CD4-positive, alpha-beta T cell (primary cell): ENCODE measurements around the gene FLT3LG. TPM values are rescaled to one million over a fixed set of nuclear protein-coding genes. Genes with fewer than 3 reads are reported as not detected.

Experiments used
- ATAC-seq: fragments of 200-7000 bp; cut with Tn5 transposase; one replicate; pipeline ENCODE4 v1.10.0; 2022; ENCODE audit warnings: mild to moderate bottlenecking; ENCODE audit not compliant: poor library complexity
- CTCF ChIA-PET: fragments of 350-600 bp; sonication (Branson Sonifier 250); formaldehyde crosslinking; loops from one replicate; lab custom pipeline; 2021; ENCODE audit warnings: antibody characterized with exemption, inconsistent platforms; lab: Charles Lee
- POLR2A ChIA-PET: fragments of 350-600 bp; sonication (Branson Sonifier 250); formaldehyde crosslinking; loops from one replicate; lab custom pipeline; 2021; ENCODE audit warnings: antibody characterized with exemption, inconsistent platforms; lab: Charles Lee
- DNase-seq, 14 experiments: peaks; one replicate each; pipeline ENCODE4 v3.0.0-alpha.2; 2013 to 2020; ENCODE audit warnings: mixed read lengths in 2 of 14
- H3K27ac ChIP-seq, 2 donors: one replicate each; pipeline versions ENCODE4 v1.5.1 to v1.7.0; 2013; ENCODE audit warnings: low read length in 2 of 2, low read depth in 1 of 2, mild to moderate bottlenecking in 1 of 2
- H3K27me3 ChIP-seq, 2 experiments: 1 replicate in 1 of 2; 2 replicates in 1 of 2; pipeline versions ENCODE4 v1.6.1 to v1.7.0; 2013; ENCODE audit warnings: low read length in 2 of 2, control low read depth in 1 of 2, mild to moderate bottlenecking in 1 of 2, moderate library complexity in 1 of 2; ENCODE audit not compliant: insufficient read depth in 2 of 2, control insufficient read depth in 1 of 2
- H3K36me3 ChIP-seq: one replicate; pipeline ENCODE4 v1.6.1; 2013; ENCODE audit warnings: low read length, control low read depth; ENCODE audit not compliant: insufficient read depth
- H3K4me1 ChIP-seq: one replicate; pipeline ENCODE4 v1.6.1; 2013; ENCODE audit warnings: low read length, control low read depth; ENCODE audit not compliant: insufficient read depth
- H3K4me3 ChIP-seq: one replicate; pipeline ENCODE4 v1.5.1; 2013; ENCODE audit warnings: mild to moderate bottlenecking, low read length, moderate library complexity
- H3K9me3 ChIP-seq, 2 experiments: 1 replicate in 1 of 2; 2 replicates in 1 of 2; pipeline versions ENCODE4 v1.6.1 to v1.7.0; 2013; ENCODE audit warnings: low read length in 2 of 2, mild to moderate bottlenecking in 2 of 2, control low read depth in 1 of 2, moderate library complexity in 1 of 2; ENCODE audit not compliant: control insufficient read depth in 1 of 2, insufficient read depth in 1 of 2
- H3K27ac Mint-ChIP-seq: one replicate; pipeline ENCODE4 v1.8.0; 2020; ENCODE audit warnings: mixed read lengths
- H3K27me3 Mint-ChIP-seq: one replicate; pipeline ENCODE4 v1.8.0; 2021; ENCODE audit warnings: mixed read lengths
- H3K36me3 Mint-ChIP-seq: one replicate; pipeline ENCODE4 v1.8.0; 2021; ENCODE audit warnings: low read depth, mixed read lengths
- H3K4me1 Mint-ChIP-seq: one replicate; pipeline ENCODE4 v1.8.0; 2021; ENCODE audit warnings: low read depth, mixed read lengths
- H3K4me3 Mint-ChIP-seq: one replicate; pipeline ENCODE4 v1.8.0; 2020; ENCODE audit warnings: mild to moderate bottlenecking, mixed read lengths
- H3K9me3 Mint-ChIP-seq: one replicate; pipeline ENCODE4 v1.8.0; 2020; ENCODE audit warnings: mixed read lengths
- intact Hi-C, 2 experiments: fragments of 100-400 bp; cut with DNase I in 1 of 2; cut with micrococcal nuclease in 1 of 2; formaldehyde crosslinking; loops; one replicate each; pipeline versions ENCODE4 v1.15.1 to v1.9.0; 2023 to 2025; cut with DNase I, micrococcal nuclease
- total RNA-seq, 174 experiments: library from RNA in 2 of 174; stranded (reverse) in 2 of 174; gene quantifications; one replicate each; pipeline ENCODE4 v1.2.3 and lab custom pipeline; 2021 to 2026
- TF ChIP-seq, protein P1 (sequence below): fragments of 200-600 bp; IDR thresholded peaks from one replicate; pipeline ENCODE4 v1.8.0; 2022; ENCODE audit warnings: antibody characterized with exemption, mild to moderate bottlenecking

Gene FLT3LG
- total RNA-seq, 2 experiments from 2014 or later, result 311 to 325 TPM

DNA sequence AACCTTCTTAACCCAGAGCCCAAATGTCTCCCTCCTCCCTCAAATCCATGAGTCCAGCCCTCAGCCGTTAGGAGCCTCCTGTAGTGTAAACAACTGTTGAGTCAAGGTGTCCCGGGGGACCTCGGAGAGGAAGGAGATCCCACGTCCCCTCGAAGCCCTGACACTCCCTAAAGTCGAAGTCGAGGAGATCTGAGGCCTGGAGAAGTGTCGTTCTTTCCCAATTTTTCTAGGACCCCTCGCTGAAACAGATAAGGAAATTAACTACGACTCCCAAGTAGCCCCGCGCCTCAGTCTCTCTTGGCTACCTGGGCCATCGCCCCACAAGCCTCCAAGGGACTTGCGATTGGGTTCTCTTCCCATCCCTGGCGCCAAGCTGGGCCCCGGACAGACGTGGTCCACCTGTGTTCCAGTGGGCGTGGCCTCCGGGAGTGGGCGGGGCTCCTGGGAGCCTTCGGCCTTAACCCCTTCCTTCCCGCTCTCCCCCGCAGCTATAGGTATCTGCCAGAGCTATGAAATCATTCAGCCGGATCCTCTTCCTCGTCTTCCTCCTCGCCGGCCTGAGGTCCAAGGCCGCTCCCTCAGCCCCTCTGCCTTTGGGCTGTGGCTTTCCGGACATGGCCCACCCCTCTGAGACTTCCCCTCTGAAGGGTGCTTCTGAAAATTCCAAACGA lies 48.0 kb upstream of the FLT3LG start:
- Histone ChIP-seq H3K36me3 (no peaks in the 10 kb centered on the region), H3K4me1 (peaks cover 67% of the 10 kb centered on the region), H3K27me3 (peaks cover 88 to 98% of the 10 kb centered on the region in 2 experiments), H3K27ac (no peak overlapping the region), H3K4me3 (no peak overlapping the region), H3K9me3 (peaks cover 0 to 39% of the 10 kb centered on the region in 2 experiments)
- TF ChIP-seq, protein P1, sequence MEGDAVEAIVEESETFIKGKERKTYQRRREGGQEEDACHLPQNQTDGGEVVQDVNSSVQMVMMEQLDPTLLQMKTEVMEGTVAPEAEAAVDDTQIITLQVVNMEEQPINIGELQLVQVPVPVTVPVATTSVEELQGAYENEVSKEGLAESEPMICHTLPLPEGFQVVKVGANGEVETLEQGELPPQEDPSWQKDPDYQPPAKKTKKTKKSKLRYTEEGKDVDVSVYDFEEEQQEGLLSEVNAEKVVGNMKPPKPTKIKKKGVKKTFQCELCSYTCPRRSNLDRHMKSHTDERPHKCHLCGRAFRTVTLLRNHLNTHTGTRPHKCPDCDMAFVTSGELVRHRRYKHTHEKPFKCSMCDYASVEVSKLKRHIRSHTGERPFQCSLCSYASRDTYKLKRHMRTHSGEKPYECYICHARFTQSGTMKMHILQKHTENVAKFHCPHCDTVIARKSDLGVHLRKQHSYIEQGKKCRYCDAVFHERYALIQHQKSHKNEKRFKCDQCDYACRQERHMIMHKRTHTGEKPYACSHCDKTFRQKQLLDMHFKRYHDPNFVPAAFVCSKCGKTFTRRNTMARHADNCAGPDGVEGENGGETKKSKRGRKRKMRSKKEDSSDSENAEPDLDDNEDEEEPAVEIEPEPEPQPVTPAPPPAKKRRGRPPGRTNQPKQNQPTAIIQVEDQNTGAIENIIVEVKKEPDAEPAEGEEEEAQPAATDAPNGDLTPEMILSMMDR, result no peak
- DNase-seq (peak in 1 of 14 experiments; percentile 44), ATAC-seq (no peak)
- Mint-ChIP-seq H3K9me3 (no peaks in the 10 kb centered on the region), H3K27ac (no peak overlapping the region), H3K27me3 (peaks cover 95% of the 10 kb centered on the region), H3K36me3 (no peaks in the 10 kb centered on the region), H3K4me1 (peaks cover 78% of the 10 kb centered on the region), H3K4me3 (no peak overlapping the region)
- intact Hi-C loops, result no loop called here
- ChIA-PET POLR2A (interaction anchor here (1.3 to 1.7 kb wide), 2 partner anchors 10 to 28 kb away, joined by 4 to 6 read pairs; no protein-coding TSS in a partner anchor), CTCF (interaction anchor here (0.6 to 1.3 kb wide), 3 partner anchors 18 to 45 kb away, joined by 3 to 5 read pairs (median 3); no protein-coding TSS in a partner anchor)

DNA sequence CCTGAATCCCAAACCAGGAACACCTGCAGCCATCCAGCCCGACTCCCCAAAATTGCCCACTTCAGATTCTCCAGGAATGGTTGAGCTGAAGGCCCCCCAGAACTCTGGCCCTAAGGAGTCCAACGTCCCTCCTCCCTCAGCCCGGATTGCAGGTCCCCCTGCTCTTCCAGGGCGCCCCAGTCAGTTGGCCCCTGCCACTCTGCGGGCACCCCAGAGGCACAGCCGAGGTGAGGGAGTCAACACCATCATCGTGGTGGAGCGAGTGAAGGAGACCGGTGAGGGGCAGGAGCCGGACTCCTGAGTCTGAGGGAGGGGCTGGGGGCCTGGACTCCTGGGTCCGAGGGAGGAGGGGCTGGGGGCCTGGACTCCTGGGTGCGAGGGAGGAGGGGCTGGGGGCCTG lies 46.7 kb upstream of the FLT3LG start:
- DNase-seq (no peak), ATAC-seq (no peak)
- H3K27me3 Mint-ChIP-seq, result peaks cover 97% of the 10 kb centered on the region
- intact Hi-C loops, result no loop called here
- Histone ChIP-seq H3K9me3 (peaks cover 0 to 49% of the 10 kb centered on the region in 2 experiments), H3K4me1 (peaks cover 66% of the 10 kb centered on the region), H3K4me3 (no peak overlapping the region), H3K27me3 (peaks cover 88 to 99% of the 10 kb centered on the region in 2 experiments), H3K36me3 (no peaks in the 10 kb centered on the region), H3K27ac (no peak overlapping the region)
- peaks cover 70% of the 10 kb centered on the region for H3K4me1 Mint-ChIP-seq
- TF ChIP-seq, protein P1, result no peak
- no peak overlapping the region for H3K27ac Mint-ChIP-seq
- ChIA-PET POLR2A (interaction anchor here (1.3 kb wide), 1 partner anchor 17 kb away, joined by 4 read pairs; no protein-coding TSS in a partner anchor), CTCF (no interaction called here)
- no peaks in the 10 kb centered on the region for H3K9me3 Mint-ChIP-seq
- H3K36me3 Mint-ChIP-seq, result no peaks in the 10 kb centered on the region
- no peak overlapping the region for H3K4me3 Mint-ChIP-seq

DNA sequence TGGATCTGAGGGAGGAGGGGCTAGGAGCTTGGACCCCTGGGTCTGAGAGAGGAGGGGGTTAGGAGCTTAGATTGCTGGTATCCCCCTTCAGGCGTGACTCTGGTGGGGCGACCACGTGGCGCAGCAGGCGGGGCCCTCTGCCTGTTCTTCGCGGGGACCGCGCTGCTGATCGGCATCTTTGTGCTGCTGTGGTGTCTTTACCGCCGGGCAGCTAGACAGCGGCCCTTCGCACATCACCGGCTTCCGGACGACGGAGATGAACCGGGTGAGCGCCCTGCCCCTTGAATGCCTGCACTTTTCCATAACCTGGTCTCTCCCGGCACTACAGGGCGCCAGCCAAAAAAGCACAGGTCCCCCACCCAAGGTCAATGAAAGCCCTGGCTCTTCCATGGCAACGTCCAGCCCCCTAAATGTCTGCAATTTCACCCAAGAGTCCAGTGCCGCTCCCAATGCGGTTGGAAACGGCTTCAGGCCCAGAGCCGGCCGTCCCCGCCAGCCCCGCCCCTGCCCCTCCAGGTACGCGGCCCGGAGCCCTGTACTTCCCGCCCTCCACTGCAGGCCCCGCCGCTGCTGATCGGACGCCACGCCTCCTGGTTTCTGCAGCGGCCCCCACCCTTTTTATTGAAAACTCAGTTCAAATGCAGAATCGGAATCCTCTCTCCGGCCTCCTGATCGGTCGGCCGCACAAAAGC lies 46.0 kb upstream of the FLT3LG start:
- DNase-seq, result peak in 3 of 14 experiments; percentile 48 to 58 (median 54)
- H3K36me3 ChIP-seq, result no peaks in the 10 kb centered on the region
- Mint-ChIP-seq H3K27me3 (peaks cover 98% of the 10 kb centered on the region), H3K4me1 (peaks cover 67% of the 10 kb centered on the region), H3K4me3 (peak overlapping the region; percentile 39), H3K36me3 (no peaks in the 10 kb centered on the region), H3K27ac (no peak overlapping the region), H3K9me3 (no peaks in the 10 kb centered on the region)
- intact Hi-C loops, result no loop called here
- peaks cover 89 to 99% of the 10 kb centered on the region in 2 experiments for H3K27me3 ChIP-seq
- CTCF ChIA-PET, result no interaction called here
- peak; percentile 44 for ATAC-seq
- POLR2A ChIA-PET, result interaction anchor here (1.3 kb wide), 1 partner anchor 17 kb away, joined by 4 read pairs; no protein-coding TSS in a partner anchor
- H3K27ac ChIP-seq, result no peak overlapping the region
- H3K9me3 ChIP-seq, result peaks cover 0 to 54% of the 10 kb centered on the region in 2 experiments
- TF ChIP-seq, protein P1, result no peak
- peaks cover 66% of the 10 kb centered on the region for H3K4me1 ChIP-seq
- H3K4me3 ChIP-seq, result peak overlapping the region; percentile 14
